K562 (cell line): ENCODE results near the gene RALY. TPM values are rescaled to one million over a fixed set of nuclear protein-coding genes. Genes with fewer than 3 reads are reported as not detected.

Source experiments
- BCOR ChIP-seq: fragments of 450-650 bp; IDR thresholded peaks from 2 replicates; pipeline ENCODE4 v1.6.1; 2016
- BRD4 ChIP-seq: fragments of 200-600 bp; sonication (generic); IDR thresholded peaks from 2 replicates; pipeline ENCODE4 v1.6.1; 2017; ENCODE audit warnings: inconsistent platforms
- CHD1 ChIP-seq: fragments of 200-600 bp; sonication (generic); IDR thresholded peaks from one replicate; pipeline ENCODE4 v1.6.1; 2012; ENCODE audit warnings: mild to moderate bottlenecking, moderate library complexity, low read length, inconsistent platforms
- DPF2 ChIP-seq: fragments of 450-650 bp; IDR thresholded peaks from 2 replicates; pipeline ENCODE4 v1.6.1; 2016
- KDM2B ChIP-seq: fragments of 250-450 bp; sonication (Bioruptor Pico); IDR thresholded peaks from 2 replicates; pipeline ENCODE4 v1.8.0; 2021; ENCODE audit warnings: mild to moderate bottlenecking, moderate library complexity
- KLF6 ChIP-seq: fragments of 250-450 bp; sonication (Bioruptor Pico); IDR thresholded peaks from 2 replicates; pipeline ENCODE4 v1.4.0; 2020; ENCODE audit warnings: mild to moderate bottlenecking, moderate library complexity, borderline replicate concordance
- MTA1 ChIP-seq: fragments of 450-650 bp; IDR thresholded peaks from 2 replicates; pipeline ENCODE4 v1.6.1; 2017; ENCODE audit warnings: borderline replicate concordance
- MYC ChIP-seq, 2 experiments: fragments of 250-450 bp in 1 of 2; sonication (Bioruptor Pico) in 1 of 2; IDR thresholded peaks; 2 replicates each; pipeline versions ENCODE4 v1.5.1 to v1.6.1; 2012 to 2021; ENCODE audit warnings: low read depth in 2 of 2, borderline replicate concordance in 1 of 2, improper control_type of control experiment in 1 of 2, low read length in 1 of 2, mild to moderate bottlenecking in 1 of 2, moderate library complexity in 1 of 2
- NR3C1 ChIP-seq: sonication (generic); formaldehyde crosslinking; IDR thresholded peaks from 2 replicates; pipeline ENCODE4 v1.8.1; 2022; ENCODE audit warnings: missing genetic modification reagents
- PTBP1 ChIP-seq: fragments of 200-400 bp; formaldehyde crosslinking; IDR thresholded peaks from 2 replicates; pipeline ENCODE4 v1.6.1; 2017; ENCODE audit warnings: low read depth, low read length
- REST ChIP-seq, 2 experiments: fragments of 450-650 bp; formaldehyde crosslinking in 1 of 2; IDR thresholded peaks; 2 replicates each; pipeline versions ENCODE4 v1.4.0 to v1.6.1; 2014 to 2020; ENCODE audit warnings: mild to moderate bottlenecking in 2 of 2, borderline replicate concordance in 1 of 2, low read depth in 1 of 2
- polyA plus RNA-seq, 8 experiments: library from polyadenylated mRNA; depleted of rRNA in 4 of 8; stranded (reverse) in 5 of 8; unstranded in 3 of 8; fragments of >200 nt; fragmentation: Nextera tagmentation in 2 of 8; fragmentation: Illumina TruSeq in 1 of 8; extraction: Ambion mirVana in 2 of 8; extraction: Trizol in 1 of 8; gene quantifications; 2 replicates each; pipeline versions ENCODE4 v1.2.1 to v1.2.3, GENCODE V29; 2011 to 2014; ENCODE audit warnings: inconsistent platforms in 1 of 8, missing spikeins in 1 of 8
- total RNA-seq, 7 experiments: library from RNA; depleted of rRNA in 6 of 7; stranded (reverse); fragments of >200 nt in 6 of 7; fragmentation: Illumina TruSeq in 2 of 7; extraction: Trizol in 2 of 7; gene quantifications; 2 replicates each; pipeline versions ENCODE4 v1.2.1 to v1.2.3, GENCODE V29; 2011 to 2021; ENCODE audit warnings: low replicate concordance in 1 of 7
- TF ChIP-seq, protein P1 (sequence below): fragments of 200-800 bp; sonication (Bioruptor generic); IDR thresholded peaks from 2 replicates; pipeline ENCODE4 v1.6.1; 2016; ENCODE audit warnings: missing genetic modification characterization, missing compliant biosample characterization
- TF ChIP-seq, protein P2 (sequence below): fragments of 450-650 bp; formaldehyde crosslinking; IDR thresholded peaks from 2 replicates; pipeline ENCODE4 v1.4.0; 2020; ENCODE audit warnings: mild to moderate bottlenecking

RALY gene
- total and polyA plus RNA-seq, 9 of the 15 experiments (the other 6 are each of a cell fraction or from before 2014, with no cell fraction given) = 0.80 to 207 (median 128) TPM

DNA sequence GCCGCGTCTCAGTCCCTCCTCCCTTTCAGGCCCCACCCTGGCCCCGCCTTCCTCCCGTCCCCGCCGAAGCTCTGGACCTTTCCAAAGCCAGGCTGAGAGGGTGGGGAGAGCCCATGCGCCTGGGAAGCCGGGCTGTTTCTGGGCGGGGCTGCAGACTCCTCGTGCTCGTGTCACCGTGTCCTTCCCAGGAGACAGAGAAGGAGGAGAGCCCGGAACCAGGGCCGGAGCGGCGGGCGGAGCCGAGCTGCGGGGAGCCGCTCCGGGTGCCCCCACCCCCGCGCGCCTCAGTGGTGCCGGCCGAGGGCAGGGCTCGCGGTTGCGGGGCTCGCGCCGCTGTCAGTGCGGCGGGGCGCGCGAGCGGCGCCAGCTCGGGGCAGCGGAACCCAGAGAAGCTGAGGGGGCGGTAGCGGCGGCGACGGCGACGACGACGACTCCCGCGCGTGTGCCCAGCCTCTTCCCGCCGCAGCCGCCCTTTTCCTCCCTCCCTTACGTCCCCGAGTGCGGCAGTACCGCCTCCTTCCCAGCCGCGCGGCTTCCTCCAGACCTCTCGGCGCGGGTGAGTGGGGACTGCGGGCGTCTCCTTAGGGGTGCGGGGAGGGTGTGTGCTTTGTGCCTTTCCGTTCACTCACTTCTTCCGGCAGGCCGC, at the start of gene RALY (continued):
- TF ChIP-seq REST (IDR thresholded peaks at IDR 0.05; ENCODE audit: borderline replicate concordance) (no peak), REST (CRISPR knock-in tag; IDR thresholded peaks at IDR 0.05; ENCODE audit: low read depth) (peak; percentile 15; the same call in 1 of the 2 replicates), DPF2 (no peak), BRD4 (no peak), BCOR (no peak), KDM2B (CRISPR knock-in tag) (0 out of 2 replicates have a peak, but pooled peaks have one; percentile 1), PTBP1 (no peak), KLF6 (no peak), MTA1 (no peak), NR3C1 (CRISPR knock-in tag) (peak; percentile 79), MYC (IDR thresholded peaks at IDR 0.05; ENCODE audit: low read depth, low read length) (peak; percentile 88), MYC (CRISPR knock-in tag; IDR thresholded peaks at IDR 0.05; ENCODE audit: borderline replicate concordance, low read depth) (peak; percentile 19; the same call in 1 of the 2 replicates), CHD1 (peak; percentile 67)
- TF ChIP-seq, protein P1, sequence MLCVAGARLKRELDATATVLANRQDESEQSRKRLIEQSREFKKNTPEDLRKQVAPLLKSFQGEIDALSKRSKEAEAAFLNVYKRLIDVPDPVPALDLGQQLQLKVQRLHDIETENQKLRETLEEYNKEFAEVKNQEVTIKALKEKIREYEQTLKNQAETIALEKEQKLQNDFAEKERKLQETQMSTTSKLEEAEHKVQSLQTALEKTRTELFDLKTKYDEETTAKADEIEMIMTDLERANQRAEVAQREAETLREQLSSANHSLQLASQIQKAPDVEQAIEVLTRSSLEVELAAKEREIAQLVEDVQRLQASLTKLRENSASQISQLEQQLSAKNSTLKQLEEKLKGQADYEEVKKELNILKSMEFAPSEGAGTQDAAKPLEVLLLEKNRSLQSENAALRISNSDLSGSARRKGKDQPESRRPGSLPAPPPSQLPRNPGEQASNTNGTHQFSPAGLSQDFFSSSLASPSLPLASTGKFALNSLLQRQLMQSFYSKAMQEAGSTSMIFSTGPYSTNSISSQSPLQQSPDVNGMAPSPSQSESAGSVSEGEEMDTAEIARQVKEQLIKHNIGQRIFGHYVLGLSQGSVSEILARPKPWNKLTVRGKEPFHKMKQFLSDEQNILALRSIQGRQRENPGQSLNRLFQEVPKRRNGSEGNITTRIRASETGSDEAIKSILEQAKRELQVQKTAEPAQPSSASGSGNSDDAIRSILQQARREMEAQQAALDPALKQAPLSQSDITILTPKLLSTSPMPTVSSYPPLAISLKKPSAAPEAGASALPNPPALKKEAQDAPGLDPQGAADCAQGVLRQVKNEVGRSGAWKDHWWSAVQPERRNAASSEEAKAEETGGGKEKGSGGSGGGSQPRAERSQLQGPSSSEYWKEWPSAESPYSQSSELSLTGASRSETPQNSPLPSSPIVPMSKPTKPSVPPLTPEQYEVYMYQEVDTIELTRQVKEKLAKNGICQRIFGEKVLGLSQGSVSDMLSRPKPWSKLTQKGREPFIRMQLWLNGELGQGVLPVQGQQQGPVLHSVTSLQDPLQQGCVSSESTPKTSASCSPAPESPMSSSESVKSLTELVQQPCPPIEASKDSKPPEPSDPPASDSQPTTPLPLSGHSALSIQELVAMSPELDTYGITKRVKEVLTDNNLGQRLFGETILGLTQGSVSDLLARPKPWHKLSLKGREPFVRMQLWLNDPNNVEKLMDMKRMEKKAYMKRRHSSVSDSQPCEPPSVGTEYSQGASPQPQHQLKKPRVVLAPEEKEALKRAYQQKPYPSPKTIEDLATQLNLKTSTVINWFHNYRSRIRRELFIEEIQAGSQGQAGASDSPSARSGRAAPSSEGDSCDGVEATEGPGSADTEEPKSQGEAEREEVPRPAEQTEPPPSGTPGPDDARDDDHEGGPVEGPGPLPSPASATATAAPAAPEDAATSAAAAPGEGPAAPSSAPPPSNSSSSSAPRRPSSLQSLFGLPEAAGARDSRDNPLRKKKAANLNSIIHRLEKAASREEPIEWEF (CRISPR knock-in tag) = no peak
- TF ChIP-seq, protein P2, sequence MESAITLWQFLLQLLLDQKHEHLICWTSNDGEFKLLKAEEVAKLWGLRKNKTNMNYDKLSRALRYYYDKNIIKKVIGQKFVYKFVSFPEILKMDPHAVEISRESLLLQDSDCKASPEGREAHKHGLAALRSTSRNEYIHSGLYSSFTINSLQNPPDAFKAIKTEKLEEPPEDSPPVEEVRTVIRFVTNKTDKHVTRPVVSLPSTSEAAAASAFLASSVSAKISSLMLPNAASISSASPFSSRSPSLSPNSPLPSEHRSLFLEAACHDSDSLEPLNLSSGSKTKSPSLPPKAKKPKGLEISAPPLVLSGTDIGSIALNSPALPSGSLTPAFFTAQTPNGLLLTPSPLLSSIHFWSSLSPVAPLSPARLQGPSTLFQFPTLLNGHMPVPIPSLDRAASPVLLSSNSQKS (CRISPR knock-in tag) = no peak
